ENCODE measurements around the gene TNFSF15. TPM values are rescaled to one million over a fixed set of nuclear protein-coding genes. Genes with fewer than 3 reads are reported as not detected.
A peak's percentile ranks its signal among the peaks of the same experiment; 100 is the strongest.

TNFSF15 gene
- total RNA-seq, 1 experiment from 2014 or later = 0.55 TPM

GRCh38 chr9:114771889-114772288 lies 34.0 kb downstream of the TNFSF15 start:
- no peak for TF ChIP-seq EZH2 (IDR thresholded peaks at IDR 0.05; ENCODE audit: low read depth)
- no peak for TF ChIP-seq CTCF (conservative IDR thresholded peaks at IDR 0.05)
- no peaks in the 10 kb centered on the region for H3K9me2 ChIP-seq (ENCODE audit: insufficient read depth)
- no peaks in the 10 kb centered on the region for H3F3A ChIP-seq (ENCODE audit: insufficient read depth, low read depth)
- intact Hi-C loops (cut with micrococcal nuclease; ENCODE audit: unreplicated experiment) = no loop called here
- H3K27me3 ChIP-seq (ENCODE audit: insufficient read depth, low read depth) = 0 out of 2 replicates have a peak, but pooled peaks cover 14% of the 10 kb centered on the region
- BruUV-seq (replicated peaks) = no TSS peak
- no peak overlapping the region for H3K27ac ChIP-seq
- no peak overlapping the region for H3K4me3 ChIP-seq
- ChIA-PET POLR2A (ENCODE audit: unreplicated experiment) (no interaction called here), CTCF (no interaction called here)
- H2AFZ ChIP-seq = no peak overlapping the region
- H4K20me1 ChIP-seq (ENCODE audit: insufficient read depth) = no peaks in the 10 kb centered on the region
- H3K4me1 ChIP-seq (replicated peaks; ENCODE audit: insufficient read depth) = no peaks in the 10 kb centered on the region
- H3K36me3 ChIP-seq (ENCODE audit: low read depth) = no peaks in the 10 kb centered on the region
- no peaks in the 10 kb centered on the region for H3K79me2 ChIP-seq (ENCODE audit: low read depth)
- H3K4me2 ChIP-seq = no peak overlapping the region
- no peak for DNase-seq
- no peaks in the 10 kb centered on the region for H3K9me3 ChIP-seq (ENCODE audit: insufficient read depth, low read depth)

DNA sequence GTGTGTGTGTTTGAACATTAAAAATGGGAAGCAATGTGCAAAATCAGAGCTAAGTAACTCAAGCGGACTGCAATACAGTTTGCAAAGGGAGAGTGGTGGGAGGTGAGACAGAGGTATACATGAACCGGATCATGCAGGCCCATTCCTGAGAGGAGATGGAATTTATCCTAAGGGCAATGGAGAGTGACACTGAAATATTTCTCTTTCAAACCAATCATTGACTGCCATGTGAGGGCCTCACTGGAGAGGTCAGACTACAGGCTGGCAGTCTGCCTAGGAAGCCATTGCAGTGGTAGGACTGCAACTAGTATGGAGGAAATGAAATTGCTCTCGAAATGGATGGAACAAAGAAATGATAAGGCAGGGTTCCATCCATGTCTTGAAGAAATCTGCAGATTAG lies 34.8 kb downstream of the TNFSF15 start:
- Histone ChIP-seq H3K79me2 (ENCODE audit: low read depth) (no peaks in the 10 kb centered on the region), H2AFZ (no peak overlapping the region), H3K9me3 (ENCODE audit: insufficient read depth, low read depth) (no peaks in the 10 kb centered on the region), H4K20me1 (ENCODE audit: insufficient read depth) (no peaks in the 10 kb centered on the region), H3K4me3 (no peak overlapping the region), H3K9me2 (ENCODE audit: insufficient read depth) (no peaks in the 10 kb centered on the region), H3K4me1 (replicated peaks; ENCODE audit: insufficient read depth) (no peaks in the 10 kb centered on the region), H3K4me2 (no peak overlapping the region), H3K27me3 (ENCODE audit: insufficient read depth, low read depth) (0 out of 2 replicates have a peak, but pooled peaks cover 14% of the 10 kb centered on the region), H3F3A (ENCODE audit: insufficient read depth, low read depth) (no peaks in the 10 kb centered on the region), H3K27ac (no peak overlapping the region), H3K36me3 (ENCODE audit: low read depth) (no peaks in the 10 kb centered on the region)
- POLR2A ChIA-PET (ENCODE audit: unreplicated experiment) = no interaction called here
- no peak for TF ChIP-seq CTCF (conservative IDR thresholded peaks at IDR 0.05)
- TF ChIP-seq EZH2 (IDR thresholded peaks at IDR 0.05; ENCODE audit: low read depth) = no peak
- peak in 1 of 2 experiments; percentile 9 for DNase-seq
- CTCF ChIA-PET = interaction anchor here (0.8 kb wide), 1 partner anchor 91 kb away, joined by 3 read pairs; no protein-coding TSS in a partner anchor
- BruUV-seq (replicated peaks) = no TSS peak
- intact Hi-C loops (cut with micrococcal nuclease; ENCODE audit: unreplicated experiment) = no loop called here

GRCh38 chr9:114769624-114770023 lies 36.2 kb downstream of the TNFSF15 start:
- Histone ChIP-seq H4K20me1 (ENCODE audit: insufficient read depth) (no peaks in the 10 kb centered on the region), H3K4me1 (replicated peaks; ENCODE audit: insufficient read depth) (no peaks in the 10 kb centered on the region), H3K79me2 (ENCODE audit: low read depth) (no peaks in the 10 kb centered on the region), H3K9me2 (ENCODE audit: insufficient read depth) (no peaks in the 10 kb centered on the region), H3K36me3 (ENCODE audit: low read depth) (no peaks in the 10 kb centered on the region), H3K27ac (no peak overlapping the region), H3K4me3 (no peak overlapping the region), H2AFZ (no peak overlapping the region), H3K9me3 (ENCODE audit: insufficient read depth, low read depth) (no peaks in the 10 kb centered on the region), H3F3A (ENCODE audit: insufficient read depth, low read depth) (no peaks in the 10 kb centered on the region), H3K4me2 (no peak overlapping the region), H3K27me3 (ENCODE audit: insufficient read depth, low read depth) (0 out of 2 replicates have a peak, but pooled peaks cover 5% of the 10 kb centered on the region)
- intact Hi-C loops (cut with micrococcal nuclease; ENCODE audit: unreplicated experiment) = no loop called here
- POLR2A ChIA-PET (ENCODE audit: unreplicated experiment) = no interaction called here
- BruUV-seq (replicated peaks) = no TSS peak
- TF ChIP-seq EZH2 (IDR thresholded peaks at IDR 0.05; ENCODE audit: low read depth) (no peak), CTCF (conservative IDR thresholded peaks at IDR 0.05) (no peak)
- no peak for DNase-seq
- CTCF ChIA-PET = no interaction called here

All from PC-9 (cell line).